IMR-90 (cell line): ENCODE results near the gene ZNF214. TPM values are rescaled to one million over a fixed set of nuclear protein-coding genes. Genes with fewer than 3 reads are reported as not detected.

Experiments used
- ATAC-seq: fragments of 200-7000 bp; cut with Tn5 transposase; 2 replicates; pipeline ENCODE4 v1.9.1; 2020; ENCODE audit warnings: low read depth, mild to moderate bottlenecking, moderate library complexity
- BruUV-seq: library from RNA; stranded (reverse); fragments of 400-500 nt; replicated peaks from 2 replicates; lab custom pipeline; 2021; lab: Mats Ljungman, UMichigan
- CTCF ChIA-PET: fragments of 300-600 bp; formaldehyde crosslinking; extraction: SDS; loops from one replicate; lab custom pipeline; 2021; ENCODE audit warnings: antibody characterized with exemption; lab: Yijun Ruan, JAX
- POLR2A ChIA-PET: fragments of 300-600 bp; sonication (Branson Sonifier 250); formaldehyde crosslinking; loops from one replicate; lab custom pipeline; 2022; ENCODE audit warnings: antibody characterized with exemption; ENCODE audit not compliant: unreplicated experiment; lab: Charles Lee
- DNase-seq: peaks from one replicate; pipeline ENCODE4 v3.0.0; 2013
- H2AFZ ChIP-seq: replicated peaks from 2 replicates; pipeline ENCODE3; 2013; ENCODE audit warnings: low read length, mild to moderate bottlenecking; ENCODE audit not compliant: poor library complexity
- H2AK5ac ChIP-seq: 2 replicates; pipeline ENCODE4 v1.6.1; 2013; ENCODE audit warnings: low read depth, low read length, inconsistent platforms
- H2AK9ac ChIP-seq: replicated peaks from 2 replicates; pipeline ENCODE3; 2013; ENCODE audit warnings: mild to moderate bottlenecking, low read depth, low read length, moderate library complexity; ENCODE audit not compliant: poor library complexity
- H2BK120ac ChIP-seq: 2 replicates; pipeline ENCODE4 v1.6.1; 2013; ENCODE audit warnings: low read depth, low read length, inconsistent platforms
- H2BK15ac ChIP-seq: 3 replicates; pipeline ENCODE4 v1.6.1; 2013; ENCODE audit warnings: low read depth, low read length, inconsistent platforms
- H2BK20ac ChIP-seq: 2 replicates; pipeline ENCODE4 v1.6.1; 2013; ENCODE audit warnings: low read depth, mild to moderate bottlenecking, inconsistent platforms, low read length, moderate library complexity
- H2BK5ac ChIP-seq: 2 replicates; pipeline ENCODE4 v1.6.1; 2013; ENCODE audit warnings: mild to moderate bottlenecking, low read depth, low read length, inconsistent platforms; ENCODE audit not compliant: poor library complexity, severe bottlenecking
- H3K14ac ChIP-seq: replicated peaks from 2 replicates; pipeline ENCODE4 v1.6.1; 2013; ENCODE audit warnings: low read depth, low read length, inconsistent platforms
- H3K18ac ChIP-seq: 2 replicates; pipeline ENCODE4 v1.6.1; 2013; ENCODE audit warnings: low read depth, low read length, control low read depth
- H3K23ac ChIP-seq: 2 replicates; pipeline ENCODE4 v1.6.1; 2013; ENCODE audit warnings: low read depth, low read length, inconsistent platforms
- H3K27ac ChIP-seq: 2 replicates; pipeline ENCODE4 v1.5.1; 2013; ENCODE audit warnings: mild to moderate bottlenecking, control low read depth, low read length; ENCODE audit not compliant: insufficient read depth
- H3K27me3 ChIP-seq: 2 replicates; pipeline ENCODE4 v1.6.1; 2013; ENCODE audit warnings: low read length; ENCODE audit not compliant: control insufficient read depth, insufficient read depth
- H3K36me3 ChIP-seq: 2 replicates; pipeline ENCODE4 v1.6.1; 2013; ENCODE audit warnings: low read length, mixed read lengths; ENCODE audit not compliant: control insufficient read depth, insufficient read depth
- H3K4ac ChIP-seq: 2 replicates; pipeline ENCODE4 v1.6.1; 2013; ENCODE audit warnings: low read depth, low read length, inconsistent platforms
- H3K4me1 ChIP-seq: 2 replicates; pipeline ENCODE4 v1.6.1; 2013; ENCODE audit warnings: low read length, mixed read lengths; ENCODE audit not compliant: control insufficient read depth, insufficient read depth
- H3K4me2 ChIP-seq: 2 replicates; pipeline ENCODE4 v1.6.1; 2013; ENCODE audit warnings: low read depth, mild to moderate bottlenecking, control low read depth, low read length, moderate library complexity
- H3K4me3 ChIP-seq: 2 replicates; pipeline ENCODE4 v1.5.1; 2013; ENCODE audit warnings: low read depth, mild to moderate bottlenecking, control low read depth, low read length, moderate library complexity; ENCODE audit not compliant: insufficient read depth
- H3K56ac ChIP-seq: 2 replicates; pipeline ENCODE4 v1.6.1; 2013; ENCODE audit warnings: low read length, inconsistent platforms; ENCODE audit not compliant: insufficient read depth; ENCODE audit errors: extremely low read depth
- H3K79me1 ChIP-seq, 2 experiments: 2 replicates each; pipeline ENCODE4 v1.6.1; 2013; ENCODE audit warnings: low read length in 2 of 2, inconsistent platforms in 1 of 2, low read depth in 1 of 2
- H3K9ac ChIP-seq: 2 replicates; pipeline ENCODE4 v1.6.1; 2013; ENCODE audit warnings: low read depth, low read length, control low read depth
- H3K9me1 ChIP-seq: 2 replicates; pipeline ENCODE4 v1.6.1; 2013; ENCODE audit warnings: low read length, inconsistent platforms; ENCODE audit not compliant: insufficient read depth
- H3K9me3 ChIP-seq: 2 replicates; pipeline ENCODE4 v1.6.1; 2013; ENCODE audit warnings: low read length; ENCODE audit not compliant: control insufficient read depth, insufficient read depth
- H4K20me1 ChIP-seq: 2 replicates; pipeline ENCODE4 v1.6.1; 2013; ENCODE audit warnings: low read length, inconsistent platforms; ENCODE audit not compliant: insufficient read depth
- H4K5ac ChIP-seq: 2 replicates; pipeline ENCODE4 v1.6.1; 2013; ENCODE audit warnings: mild to moderate bottlenecking, low read depth, low read length, control low read depth
- H4K8ac ChIP-seq, 2 experiments: 2 replicates each; pipeline ENCODE4 v1.6.1; 2013; ENCODE audit warnings: low read depth in 2 of 2, low read length in 2 of 2, control low read depth in 1 of 2, inconsistent platforms in 1 of 2
- H4K91ac ChIP-seq: 2 replicates; pipeline ENCODE4 v1.6.1; 2013; ENCODE audit warnings: low read depth, low read length, inconsistent platforms; ENCODE audit not compliant: insufficient read depth
- CTCF ChIP-seq: conservative IDR thresholded peaks from 2 replicates; pipeline ENCODE4 v1.5.1; 2012; ENCODE audit warnings: mild to moderate bottlenecking, low read depth, low read length, improper control_type of control experiment
- MAFK ChIP-seq: IDR thresholded peaks from 2 replicates; pipeline ENCODE4 v1.6.1; 2012; ENCODE audit warnings: low read depth, low read length, improper control_type of control experiment
- SMC3 ChIP-seq: fragments of 150-350 bp; IDR thresholded peaks from 2 replicates; pipeline ENCODE4 v1.6.1; 2016; ENCODE audit warnings: low read depth, mild to moderate bottlenecking, antibody characterized with exemption, low read length, moderate library complexity
- USF2 ChIP-seq: fragments of 150-350 bp; IDR thresholded peaks from 2 replicates; pipeline ENCODE4 v1.6.1; 2017; ENCODE audit warnings: mild to moderate bottlenecking, antibody characterized with exemption, low read length, low read depth
- WGBS, 2 experiments: methylation state at CpG; one replicate each; pipeline versions ENCODE4 v1.1.5 to v1.1.7; 2013; ENCODE audit warnings: missing lambda C conversion rate in 2 of 2; ENCODE audit not compliant: insufficient read length in 1 of 2; ENCODE audit errors: extremely low coverage in 2 of 2; 5-methylcytosine and 5-hydroxymethylcytosine counted together
- dilution Hi-C: fragments of 300-500 bp; cut with HindIII; formaldehyde crosslinking; loops from one replicate; pipeline ENCODE4 v1.14.3; 2018; ENCODE audit warnings: low sequenced_read_pairs; ENCODE audit not compliant: unreplicated experiment
- in situ Hi-C: fragments of 300-500 bp; cut with MboI; formaldehyde crosslinking; loops from 3 replicates; pipeline ENCODE4 v1.14.3; 2019; ENCODE audit warnings: low sequenced_read_pairs, inconsistent platforms, mixed read lengths
- intact Hi-C: fragments of 100-400 bp; cut with micrococcal nuclease; formaldehyde crosslinking; loops from 2 replicates; pipeline ENCODE4 v1.10.0; 2022
- polyA plus RNA-seq, 3 experiments: library from polyadenylated mRNA; depleted of rRNA; stranded (reverse); fragments of >200 nt; gene quantifications; 2 replicates each; pipeline ENCODE4 v1.2.3, GENCODE V29; 2012; ENCODE audit warnings: low replicate concordance in 1 of 3
- total RNA-seq: library from RNA; depleted of rRNA; stranded (reverse); fragments of >200 nt; gene quantifications from 2 replicates; pipeline ENCODE4 v1.2.3, GENCODE V29; 2012
- TF ChIP-seq, protein P1 (sequence below): fragments of 150-350 bp; IDR thresholded peaks from 2 replicates; pipeline ENCODE4 v1.6.1; 2016; ENCODE audit warnings: low read depth, mild to moderate bottlenecking, low read length, moderate library complexity, borderline replicate concordance

ZNF214 gene
- total and polyA plus RNA-seq, 2 of the 4 experiments (the other 2 are of a cell fraction), result 0.82 to 2.5 TPM

DNA sequence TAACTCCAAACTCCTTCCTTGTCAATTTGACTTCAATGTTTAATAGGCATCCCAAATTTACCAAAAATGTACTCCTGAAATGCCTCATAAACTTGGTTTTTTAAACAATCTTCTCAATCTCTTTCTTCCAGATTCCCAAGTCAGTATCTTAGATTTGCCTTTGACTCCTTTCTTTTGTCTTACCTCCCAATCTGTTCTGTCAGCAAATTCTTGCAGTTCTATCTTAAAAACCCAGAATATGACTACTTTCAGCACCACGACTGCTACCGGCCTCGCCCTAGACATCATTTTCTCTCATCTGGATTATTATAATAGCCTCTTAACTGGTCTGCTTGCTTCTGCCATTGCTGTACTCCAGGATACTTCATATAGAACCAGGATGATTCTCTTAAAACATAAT is 8.0 kb upstream of the ZNF214 start:
- no peaks in the 10 kb centered on the region for H3K9me3 ChIP-seq
- CTCF ChIA-PET, result no interaction called here
- no peak overlapping the region for H3K9ac ChIP-seq
- H3K9me1 ChIP-seq, result no peaks in the 10 kb centered on the region
- DNase-seq (no peak), ATAC-seq (no peak)
- in situ Hi-C loops (no loop called here), dilution Hi-C loops (no loop called here), intact Hi-C loops (no loop called here)
- H3K4me3 ChIP-seq, result no peak overlapping the region
- H4K20me1 ChIP-seq, result no peaks in the 10 kb centered on the region
- H3K36me3 ChIP-seq, result no peaks in the 10 kb centered on the region
- WGBS, 2 experiments, result 77% methylated on average over 3 of the region's 3 CpGs; no CpG with 5 or more reads in 1 of the 2 experiments
- H2AFZ ChIP-seq, result no peak overlapping the region
- no peak overlapping the region for H2BK15ac ChIP-seq
- H3K79me1 ChIP-seq, result no peaks in the 10 kb centered on the region
- no peak overlapping the region for H3K27ac ChIP-seq
- H3K56ac ChIP-seq, result no peak overlapping the region
- no peak overlapping the region for H2AK9ac ChIP-seq
- peaks cover 5% of the 10 kb centered on the region for H3K27me3 ChIP-seq
- H2BK20ac ChIP-seq, result no peak overlapping the region
- no peak overlapping the region for H2BK5ac ChIP-seq
- no peak overlapping the region for H4K5ac ChIP-seq
- no peak overlapping the region for H3K18ac ChIP-seq
- no TSS peak for BruUV-seq
- no peak overlapping the region for H2AK5ac ChIP-seq
- H3K14ac ChIP-seq, result no peak overlapping the region
- TF ChIP-seq, protein P1, sequence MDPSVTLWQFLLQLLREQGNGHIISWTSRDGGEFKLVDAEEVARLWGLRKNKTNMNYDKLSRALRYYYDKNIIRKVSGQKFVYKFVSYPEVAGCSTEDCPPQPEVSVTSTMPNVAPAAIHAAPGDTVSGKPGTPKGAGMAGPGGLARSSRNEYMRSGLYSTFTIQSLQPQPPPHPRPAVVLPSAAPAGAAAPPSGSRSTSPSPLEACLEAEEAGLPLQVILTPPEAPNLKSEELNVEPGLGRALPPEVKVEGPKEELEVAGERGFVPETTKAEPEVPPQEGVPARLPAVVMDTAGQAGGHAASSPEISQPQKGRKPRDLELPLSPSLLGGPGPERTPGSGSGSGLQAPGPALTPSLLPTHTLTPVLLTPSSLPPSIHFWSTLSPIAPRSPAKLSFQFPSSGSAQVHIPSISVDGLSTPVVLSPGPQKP, result no peak
- peak; percentile 73 for TF ChIP-seq MAFK
- no peak for TF ChIP-seq CTCF
- no peak for TF ChIP-seq USF2
- TF ChIP-seq SMC3, result no peak
- H2BK120ac ChIP-seq, result no peak overlapping the region
- POLR2A ChIA-PET, result no interaction called here
- no peak overlapping the region for H4K91ac ChIP-seq
- H3K4me2 ChIP-seq, result no peak overlapping the region
- H3K4me1 ChIP-seq, result no peaks in the 10 kb centered on the region
- no peak overlapping the region for H4K8ac ChIP-seq
- no peak overlapping the region for H3K23ac ChIP-seq
- H3K4ac ChIP-seq, result no peak overlapping the region
